ENCODE measurements around the gene MX2.

- no peak for TF ChIP-seq ZBTB21 (tag by site-specific recombination; IDR thresholded peaks at IDR 0.05)
- no peak for TF ChIP-seq ZNF580 (tag by site-specific recombination; IDR thresholded peaks at IDR 0.05)
- no peak for TF ChIP-seq ZNF121 (tag by site-specific recombination; IDR thresholded peaks at IDR 0.05)
Measured at GRCh38 chr21:41325138-41325912, 36.5 kb upstream of the MX2 start.
